ENCODE measurements around the gene CHMP5.

CHMP5 gene

GRCh38 chr9:33273972-33274328 is 9.1 kb downstream of the CHMP5 start:
- ChIA-PET CTCF (interaction anchor here (1.7 to 3.6 kb wide), 3 partner anchors 9 to 141 kb away, joined by 4 to 37 read pairs (median 8); partner anchors contain the start of genes BAG1 and CHMP5), POLR2A (no interaction called here)
- no peak overlapping the region for H3K4me3 ChIP-seq (ENCODE audit: low read depth, low read length)
- DNase-seq (ENCODE audit: low read depth, low spot score), result no peak
- no peak for TF ChIP-seq CTCF (IDR thresholded peaks at IDR 0.05; ENCODE audit: insufficient read depth, low read length, missing control alignments)

GRCh38 chr9:33277484-33277883 is 12.6 kb downstream of the CHMP5 start:
- ChIA-PET CTCF (interaction anchor here (1.0 to 1.8 kb wide), 4 partner anchors 9 to 174 kb away, joined by 3 to 7 read pairs (median 4); no protein-coding TSS in a partner anchor), POLR2A (no interaction called here)
- no peak for TF ChIP-seq CTCF (IDR thresholded peaks at IDR 0.05; ENCODE audit: insufficient read depth, low read length, missing control alignments)
- no peak overlapping the region for H3K4me3 ChIP-seq (ENCODE audit: low read depth, low read length)
- no peak for DNase-seq (ENCODE audit: low read depth, low spot score)

- no peak for TF ChIP-seq CTCF (IDR thresholded peaks at IDR 0.05; ENCODE audit: insufficient read depth, low read length, missing control alignments)
- CTCF ChIA-PET, result interaction anchor here (1.0 to 7.9 kb wide), 9 partner anchors 9 to 436 kb away, joined by 3 to 45 read pairs (median 20); no protein-coding TSS in a partner anchor
- no peak for DNase-seq (ENCODE audit: low read depth, low spot score)
- POLR2A ChIA-PET, result interaction anchor here (0.7 kb wide), 1 partner anchor 54 kb away, joined by 3 read pairs; no protein-coding TSS in a partner anchor
- no peak overlapping the region for H3K4me3 ChIP-seq (ENCODE audit: low read depth, low read length)
Measured at GRCh38 chr9:33285502-33285901, 20.7 kb downstream of the CHMP5 start.

GRCh38 chr9:33287087-33287490 is 22.2 kb downstream of the CHMP5 start:
- ChIA-PET POLR2A (no interaction called here), CTCF (interaction anchor here (0.7 to 7.9 kb wide), 26 partner anchors 9 to 435 kb away, joined by 3 to 45 read pairs (median 5); partner anchors contain the start of genes AQP3, BAG1, CHMP5 and NOL6)
- no peak overlapping the region for H3K4me3 ChIP-seq (ENCODE audit: low read depth, low read length)
- peak; percentile 14 for DNase-seq (ENCODE audit: low read depth, low spot score)
- peak; percentile 56 for TF ChIP-seq CTCF (IDR thresholded peaks at IDR 0.05; ENCODE audit: insufficient read depth, low read length, missing control alignments)

- CTCF ChIA-PET, result interaction anchor here (0.8 to 7.9 kb wide), 13 partner anchors 8 to 433 kb away, joined by 3 to 45 read pairs (median 13); partner anchors contain the start of gene NOL6
- no peak overlapping the region for H3K4me3 ChIP-seq (ENCODE audit: low read depth, low read length)
- no peak for DNase-seq (ENCODE audit: low read depth, low spot score)
- TF ChIP-seq CTCF (IDR thresholded peaks at IDR 0.05; ENCODE audit: insufficient read depth, low read length, missing control alignments), result no peak
- POLR2A ChIA-PET, result no interaction called here
Measured at GRCh38 chr9:33288235-33288634, 23.4 kb downstream of the CHMP5 start.

GRCh38 chr9:33288828-33289483 is 24.1 kb downstream of the CHMP5 start:
- ChIA-PET POLR2A (no interaction called here), CTCF (interaction anchor here (0.7 to 7.9 kb wide), 5 partner anchors 16 to 228 kb away, joined by 3 to 37 read pairs (median 5); no protein-coding TSS in a partner anchor)
- DNase-seq (ENCODE audit: low read depth, low spot score), result no peak
- no peak for TF ChIP-seq CTCF (IDR thresholded peaks at IDR 0.05; ENCODE audit: insufficient read depth, low read length, missing control alignments)
- no peak overlapping the region for H3K4me3 ChIP-seq (ENCODE audit: low read depth, low read length)

Data from AG04449 (cell line).